Endothelial cell of hepatic sinusoid (primary cell): ENCODE measurements around the gene FNBP1.

Source experiments
- in situ Hi-C: cut with HindIII; loops from 2 replicates; pipeline ENCODE4 v1.10.0; 2017; ENCODE audit warnings: low sequenced_read_pairs

Gene FNBP1

GRCh38 chr9:130049431-130050210, 6.6 kb upstream of the FNBP1 start:
- in situ Hi-C loops, result loop anchor here (5.0 to 10.0 kb wide), 4 partner anchors 57 to 215 kb away; partner anchors contain the start of genes C9orf78 and USP20

GRCh38 chr9:130045725-130046450, 2.9 kb upstream of the FNBP1 start:
- in situ Hi-C loops, result no loop called here

GRCh38 chr9:130043654-130044623, 950 bp upstream of the FNBP1 start:
- in situ Hi-C loops, result no loop called here

- in situ Hi-C loops, result no loop called here
Observed at GRCh38 chr9:130042406-130042884, 544 bp downstream of the FNBP1 start.

GRCh38 chr9:130041648-130042405, 1.2 kb downstream of the FNBP1 start:
- in situ Hi-C loops, result no loop called here

- in situ Hi-C loops, result no loop called here
Observed at GRCh38 chr9:130040984-130041647, 1.9 kb downstream of the FNBP1 start.

- in situ Hi-C loops, result no loop called here
Observed at GRCh38 chr9:130039528-130040147, 3.4 kb downstream of the FNBP1 start.

GRCh38 chr9:130036099-130036498, 6.9 kb downstream of the FNBP1 start:
- in situ Hi-C loops, result no loop called here

- in situ Hi-C loops, result no loop called here
Observed at GRCh38 chr9:130034570-130034969, 8.4 kb downstream of the FNBP1 start.

GRCh38 chr9:130030651-130031127, 12.3 kb downstream of the FNBP1 start:
- in situ Hi-C loops, result no loop called here

- in situ Hi-C loops, result no loop called here
Observed at GRCh38 chr9:130029223-130029973, 13.6 kb downstream of the FNBP1 start.

- in situ Hi-C loops, result no loop called here
Observed at GRCh38 chr9:130028493-130029222, 14.3 kb downstream of the FNBP1 start.

- in situ Hi-C loops, result no loop called here
Observed at GRCh38 chr9:130027533-130028365, 15.2 kb downstream of the FNBP1 start.

- in situ Hi-C loops, result no loop called here
Observed at GRCh38 chr9:130026583-130027340, 16.2 kb downstream of the FNBP1 start.

- in situ Hi-C loops, result no loop called here
Observed at GRCh38 chr9:130024597-130024994, 18.4 kb downstream of the FNBP1 start.

GRCh38 chr9:130023994-130024596, 18.9 kb downstream of the FNBP1 start:
- in situ Hi-C loops, result no loop called here
